Peyer's patch (tissue), 4 donors: ENCODE data around the gene BDH2.

Experiments used
- CTCF ChIP-seq, 6 experiments: fragments of 450-650 bp in 4 of 6; fragments of 200-600 bp in 2 of 6; sonication (generic) in 1 of 6; IDR thresholded peaks; one replicate each; pipeline ENCODE4 v1.5.1; 2017 to 2019; ENCODE audit warnings: antibody characterized with exemption in 6 of 6, mild to moderate bottlenecking in 3 of 6, moderate library complexity in 1 of 6
- POLR2A ChIP-seq, 2 donors: fragments of 450-650 bp; IDR thresholded peaks; one replicate each; pipeline ENCODE4 v1.5.1; 2017; ENCODE audit warnings: antibody characterized with exemption in 2 of 2, mild to moderate bottlenecking in 2 of 2, moderate library complexity in 2 of 2

DNA sequence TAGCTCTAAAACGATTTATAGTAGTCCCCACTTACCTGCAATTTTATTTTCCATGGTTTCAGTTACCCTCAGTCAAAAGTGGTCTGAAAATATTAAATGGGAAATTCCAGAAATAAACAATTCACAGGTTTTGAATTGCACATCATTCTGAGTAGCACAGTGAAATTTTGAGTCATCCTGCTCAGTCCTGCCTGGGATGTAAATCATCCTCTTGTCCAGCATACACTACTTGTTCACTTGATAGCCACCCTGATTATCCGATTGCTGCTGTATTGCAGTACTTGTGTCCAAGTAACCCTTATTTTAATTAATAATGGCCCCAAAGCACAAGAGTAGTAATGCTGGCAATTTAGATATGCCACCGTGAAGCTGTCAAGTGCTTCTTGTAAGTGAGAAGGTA is 23.5 kb upstream of the BDH2 start:
- TF ChIP-seq POLR2A (IDR thresholded peaks at IDR 0.05) = no peak
- TF ChIP-seq CTCF (IDR thresholded peaks at IDR 0.05) = no peak
